ENCODE measurements around the gene NPAS3.

Gene NPAS3

GRCh38 chr14:33239465-33239864 lies 300.8 kb downstream of the NPAS3 start:
- H3K4me3 ChIP-seq (ENCODE audit: low read depth, low read length), result no peak overlapping the region
- H3K36me3 ChIP-seq (replicated peaks), result no peaks in the 10 kb centered on the region
- DNase-seq, result no peak
- no peak overlapping the region for H3K27ac ChIP-seq
- no peak for TF ChIP-seq CTCF (IDR thresholded peaks at IDR 0.05; ENCODE audit: low read depth, low read length, missing control alignments)
- in situ Hi-C loops (cut with HindIII; ENCODE audit: low pct_ligation_motif_present, low sequenced_read_pairs), result no loop called here
- H3K27me3 ChIP-seq (replicated peaks), result no peaks in the 10 kb centered on the region

GRCh38 chr14:33240466-33240865 lies 301.8 kb downstream of the NPAS3 start:
- in situ Hi-C loops (cut with HindIII; ENCODE audit: low pct_ligation_motif_present, low sequenced_read_pairs), result no loop called here
- TF ChIP-seq CTCF (IDR thresholded peaks at IDR 0.05; ENCODE audit: low read depth, low read length, missing control alignments), result no peak
- no peak overlapping the region for H3K4me3 ChIP-seq (ENCODE audit: low read depth, low read length)
- no peaks in the 10 kb centered on the region for H3K36me3 ChIP-seq (replicated peaks)
- no peaks in the 10 kb centered on the region for H3K27me3 ChIP-seq (replicated peaks)
- no peak overlapping the region for H3K27ac ChIP-seq
- no peak for DNase-seq

GRCh38 chr14:33241331-33241730 lies 302.7 kb downstream of the NPAS3 start:
- in situ Hi-C loops (cut with HindIII; ENCODE audit: low pct_ligation_motif_present, low sequenced_read_pairs), result no loop called here
- no peaks in the 10 kb centered on the region for H3K36me3 ChIP-seq (replicated peaks)
- TF ChIP-seq CTCF (IDR thresholded peaks at IDR 0.05; ENCODE audit: low read depth, low read length, missing control alignments), result no peak
- H3K27ac ChIP-seq, result no peak overlapping the region
- DNase-seq, result no peak
- no peak overlapping the region for H3K4me3 ChIP-seq (ENCODE audit: low read depth, low read length)
- H3K27me3 ChIP-seq (replicated peaks), result no peaks in the 10 kb centered on the region

GRCh38 chr14:33249233-33249820 lies 310.6 kb downstream of the NPAS3 start:
- in situ Hi-C loops (cut with HindIII; ENCODE audit: low pct_ligation_motif_present, low sequenced_read_pairs), result no loop called here
- Histone ChIP-seq H3K27ac (no peak overlapping the region), H3K27me3 (replicated peaks) (no peaks in the 10 kb centered on the region), H3K4me3 (ENCODE audit: low read depth, low read length) (no peak overlapping the region), H3K36me3 (replicated peaks) (no peaks in the 10 kb centered on the region)
- no peak for TF ChIP-seq CTCF (IDR thresholded peaks at IDR 0.05; ENCODE audit: low read depth, low read length, missing control alignments)
- DNase-seq, result no peak

GRCh38 chr14:33250963-33251362 lies 312.3 kb downstream of the NPAS3 start:
- Histone ChIP-seq H3K4me3 (ENCODE audit: low read depth, low read length) (no peak overlapping the region), H3K27me3 (replicated peaks) (no peaks in the 10 kb centered on the region), H3K36me3 (replicated peaks) (no peaks in the 10 kb centered on the region), H3K27ac (no peak overlapping the region)
- no peak for TF ChIP-seq CTCF (IDR thresholded peaks at IDR 0.05; ENCODE audit: low read depth, low read length, missing control alignments)
- no peak for DNase-seq
- in situ Hi-C loops (cut with HindIII; ENCODE audit: low pct_ligation_motif_present, low sequenced_read_pairs), result no loop called here

- no peak for TF ChIP-seq CTCF (IDR thresholded peaks at IDR 0.05; ENCODE audit: low read depth, low read length, missing control alignments)
- no peaks in the 10 kb centered on the region for H3K36me3 ChIP-seq (replicated peaks)
- H3K27me3 ChIP-seq (replicated peaks), result no peaks in the 10 kb centered on the region
- no peak overlapping the region for H3K4me3 ChIP-seq (ENCODE audit: low read depth, low read length)
- no peak overlapping the region for H3K27ac ChIP-seq
- in situ Hi-C loops (cut with HindIII; ENCODE audit: low pct_ligation_motif_present, low sequenced_read_pairs), result no loop called here
- DNase-seq, result no peak
These were observed 315.7 kb downstream of the NPAS3 start for GRCh38 chr14:33254342-33254741.
